ENCODE measurements around the gene HS3ST5.

- TF ChIP-seq, protein P1, sequence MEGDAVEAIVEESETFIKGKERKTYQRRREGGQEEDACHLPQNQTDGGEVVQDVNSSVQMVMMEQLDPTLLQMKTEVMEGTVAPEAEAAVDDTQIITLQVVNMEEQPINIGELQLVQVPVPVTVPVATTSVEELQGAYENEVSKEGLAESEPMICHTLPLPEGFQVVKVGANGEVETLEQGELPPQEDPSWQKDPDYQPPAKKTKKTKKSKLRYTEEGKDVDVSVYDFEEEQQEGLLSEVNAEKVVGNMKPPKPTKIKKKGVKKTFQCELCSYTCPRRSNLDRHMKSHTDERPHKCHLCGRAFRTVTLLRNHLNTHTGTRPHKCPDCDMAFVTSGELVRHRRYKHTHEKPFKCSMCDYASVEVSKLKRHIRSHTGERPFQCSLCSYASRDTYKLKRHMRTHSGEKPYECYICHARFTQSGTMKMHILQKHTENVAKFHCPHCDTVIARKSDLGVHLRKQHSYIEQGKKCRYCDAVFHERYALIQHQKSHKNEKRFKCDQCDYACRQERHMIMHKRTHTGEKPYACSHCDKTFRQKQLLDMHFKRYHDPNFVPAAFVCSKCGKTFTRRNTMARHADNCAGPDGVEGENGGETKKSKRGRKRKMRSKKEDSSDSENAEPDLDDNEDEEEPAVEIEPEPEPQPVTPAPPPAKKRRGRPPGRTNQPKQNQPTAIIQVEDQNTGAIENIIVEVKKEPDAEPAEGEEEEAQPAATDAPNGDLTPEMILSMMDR (IDR thresholded peaks at IDR 0.05), result no peak
- TF ChIP-seq POLR2A (IDR thresholded peaks at IDR 0.05), result no peak
These were observed 170.1 kb downstream of the HS3ST5 start for GRCh38 chr6:114172576-114173260.

Measured in thyroid gland (tissue), 4 donors.